ENCODE results near the gene PGD. TPM values are rescaled to one million over a fixed set of nuclear protein-coding genes. Genes with fewer than 3 reads are reported as not detected.
"Not testable (repeated sequence)": the region's sequence is repeated elsewhere in the genome, so short reads cannot be mapped to it uniquely, and the experiment has no call there.

Gene PGD
- total RNA-seq, 4 donors from 2014 or later, result 42.3 to 78.8 (median 77.7) TPM

DNA sequence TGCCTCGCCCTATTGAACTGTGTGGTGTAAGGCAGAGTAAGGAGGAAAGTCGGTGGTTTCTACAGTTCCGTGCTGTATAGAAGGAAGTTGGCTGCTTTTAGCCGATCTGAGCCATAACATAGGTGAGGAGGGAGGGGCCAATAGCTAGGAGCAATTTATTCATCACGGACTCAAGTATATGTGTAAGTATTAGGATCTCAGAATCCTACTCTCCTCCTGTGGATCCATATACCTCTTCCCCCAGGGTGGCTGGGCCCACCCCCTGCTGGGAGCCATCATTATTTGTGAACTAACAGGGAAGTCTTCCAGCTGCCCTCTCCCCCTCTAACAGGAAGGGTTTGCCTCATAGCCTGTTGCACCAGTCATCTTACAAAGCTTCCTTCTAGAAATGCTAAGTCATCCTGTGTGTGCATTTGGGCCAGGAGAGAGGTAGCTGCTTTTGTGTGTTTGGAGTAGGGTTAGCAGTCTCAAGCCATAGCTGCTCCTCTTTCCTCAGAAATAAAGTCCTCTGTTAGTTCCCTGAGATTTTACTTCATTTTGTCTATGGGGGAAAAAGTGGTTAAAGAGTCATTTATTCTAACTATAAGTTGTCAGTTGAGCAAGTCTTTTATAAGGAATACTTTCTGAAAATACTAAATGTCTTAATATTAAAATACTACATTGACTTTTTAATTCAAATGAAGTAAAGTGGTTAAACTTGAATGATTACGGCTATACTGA is 16.5 kb downstream of the PGD start:
- H3K36me3 ChIP-seq, result peaks cover 90% of the 10 kb centered on the region
- no peak for DNase-seq (ENCODE audit: low spot score in 2 of 2)
- no peaks in the 10 kb centered on the region for H3K27me3 ChIP-seq
- no peak overlapping the region for H3K27ac ChIP-seq
- 66% methylated on average over 6 of the region's 6 CpGs for WGBS
- H3K4me3 ChIP-seq, result no peak overlapping the region
- no peak for TF ChIP-seq POLR2A (IDR thresholded peaks at IDR 0.05)
- no peak for TF ChIP-seq EP300 (IDR thresholded peaks at IDR 0.05)
- TF ChIP-seq POLR2AphosphoS5 (IDR thresholded peaks at IDR 0.05), result no peak
- TF ChIP-seq, protein P1, sequence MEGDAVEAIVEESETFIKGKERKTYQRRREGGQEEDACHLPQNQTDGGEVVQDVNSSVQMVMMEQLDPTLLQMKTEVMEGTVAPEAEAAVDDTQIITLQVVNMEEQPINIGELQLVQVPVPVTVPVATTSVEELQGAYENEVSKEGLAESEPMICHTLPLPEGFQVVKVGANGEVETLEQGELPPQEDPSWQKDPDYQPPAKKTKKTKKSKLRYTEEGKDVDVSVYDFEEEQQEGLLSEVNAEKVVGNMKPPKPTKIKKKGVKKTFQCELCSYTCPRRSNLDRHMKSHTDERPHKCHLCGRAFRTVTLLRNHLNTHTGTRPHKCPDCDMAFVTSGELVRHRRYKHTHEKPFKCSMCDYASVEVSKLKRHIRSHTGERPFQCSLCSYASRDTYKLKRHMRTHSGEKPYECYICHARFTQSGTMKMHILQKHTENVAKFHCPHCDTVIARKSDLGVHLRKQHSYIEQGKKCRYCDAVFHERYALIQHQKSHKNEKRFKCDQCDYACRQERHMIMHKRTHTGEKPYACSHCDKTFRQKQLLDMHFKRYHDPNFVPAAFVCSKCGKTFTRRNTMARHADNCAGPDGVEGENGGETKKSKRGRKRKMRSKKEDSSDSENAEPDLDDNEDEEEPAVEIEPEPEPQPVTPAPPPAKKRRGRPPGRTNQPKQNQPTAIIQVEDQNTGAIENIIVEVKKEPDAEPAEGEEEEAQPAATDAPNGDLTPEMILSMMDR (IDR thresholded peaks at IDR 0.05), result no peak
- H3K4me1 ChIP-seq, result no peaks in the 10 kb centered on the region
- H3K9me3 ChIP-seq, result no peaks in the 10 kb centered on the region

- not testable (repeated sequence) for H3K9me3 ChIP-seq; H3K27ac ChIP-seq; H3K4me1 ChIP-seq; DNase-seq (ENCODE audit: low spot score in 2 of 2); H3K27me3 ChIP-seq; H3K4me3 ChIP-seq
- 98% methylated on average over 1 of the region's 1 CpG for WGBS
- H3K36me3 ChIP-seq, result peaks cover 91% of the 10 kb centered on the region
Measured at GRCh38 chr1:10415967-10416366, 17.1 kb downstream of the PGD start.

- not testable (repeated sequence) for H3K27me3 ChIP-seq; H3K4me1 ChIP-seq; DNase-seq (ENCODE audit: low spot score in 2 of 2); H3K4me3 ChIP-seq; H3K9me3 ChIP-seq; H3K27ac ChIP-seq
- 91% methylated on average over 8 of the region's 8 CpGs for WGBS
- peaks cover 67% of the 10 kb centered on the region for H3K36me3 ChIP-seq
Measured at GRCh38 chr1:10418741-10419140, 19.9 kb downstream of the PGD start.

GRCh38 chr1:10419351-10419750 is 20.5 kb downstream of the PGD start:
- DNase-seq (ENCODE audit: low spot score in 2 of 2), result no peak
- Histone ChIP-seq H3K36me3 (peaks cover 62% of the 10 kb centered on the region), H3K27ac (no peak overlapping the region), H3K27me3 (no peaks in the 10 kb centered on the region), H3K9me3 (no peaks in the 10 kb centered on the region), H3K4me1 (no peaks in the 10 kb centered on the region), H3K4me3 (no peak overlapping the region)
- 87% methylated on average over 15 of the region's 15 CpGs for WGBS
- TF ChIP-seq, protein P1 (IDR thresholded peaks at IDR 0.05), result no peak
- TF ChIP-seq POLR2A (IDR thresholded peaks at IDR 0.05) (no peak), POLR2AphosphoS5 (IDR thresholded peaks at IDR 0.05) (no peak), EP300 (IDR thresholded peaks at IDR 0.05) (no peak)

DNA sequence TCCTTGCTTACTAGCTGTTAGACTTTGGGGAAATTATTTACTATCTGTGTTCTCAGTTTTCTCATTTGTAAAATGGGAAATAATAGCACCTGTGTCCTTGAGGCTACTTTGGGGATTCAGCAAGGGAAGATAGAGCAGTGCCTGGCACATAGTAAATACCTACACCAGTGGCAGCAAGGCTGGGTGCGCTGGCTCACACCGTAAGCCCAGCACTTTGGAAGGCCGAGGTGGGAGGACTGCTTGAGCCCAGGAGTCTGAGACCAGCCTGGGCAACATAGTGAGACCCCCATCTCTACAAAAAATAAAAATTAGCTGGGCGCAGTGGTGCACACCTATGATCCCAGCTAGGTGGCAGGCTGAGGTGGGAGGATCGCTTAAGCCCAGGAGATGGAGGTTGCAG is 22.8 kb downstream of the PGD start:
- peaks cover 47% of the 10 kb centered on the region for H3K36me3 ChIP-seq
- no peaks in the 10 kb centered on the region for H3K9me3 ChIP-seq
- no peak overlapping the region for H3K27ac ChIP-seq
- no peak overlapping the region for H3K4me3 ChIP-seq
- no peak for DNase-seq (ENCODE audit: low spot score in 2 of 2)
- no peak for TF ChIP-seq EP300 (IDR thresholded peaks at IDR 0.05)
- TF ChIP-seq POLR2AphosphoS5 (IDR thresholded peaks at IDR 0.05), result no peak
- TF ChIP-seq, protein P1 (IDR thresholded peaks at IDR 0.05), result no peak
- H3K27me3 ChIP-seq, result no peaks in the 10 kb centered on the region
- 88% methylated on average over 5 of the region's 5 CpGs for WGBS
- H3K4me1 ChIP-seq, result no peaks in the 10 kb centered on the region

GRCh38 chr1:10424034-10424433 is 25.2 kb downstream of the PGD start:
- no peaks in the 10 kb centered on the region for H3K27me3 ChIP-seq
- TF ChIP-seq POLR2AphosphoS5 (IDR thresholded peaks at IDR 0.05), result no peak
- no peak for TF ChIP-seq POLR2A (IDR thresholded peaks at IDR 0.05)
- TF ChIP-seq, protein P1 (IDR thresholded peaks at IDR 0.05), result no peak
- TF ChIP-seq EP300 (IDR thresholded peaks at IDR 0.05), result no peak
- no peaks in the 10 kb centered on the region for H3K9me3 ChIP-seq
- H3K4me3 ChIP-seq, result no peak overlapping the region
- H3K36me3 ChIP-seq, result peaks cover 23% of the 10 kb centered on the region
- H3K4me1 ChIP-seq, result no peaks in the 10 kb centered on the region
- DNase-seq (ENCODE audit: low spot score in 2 of 2), result no peak
- 65% methylated on average over 9 of the region's 9 CpGs for WGBS
- no peak overlapping the region for H3K27ac ChIP-seq

All from suprapubic skin (tissue), 4 donors.